NCI-H345 treated with DMSO at 0.1 percent for 48 hours (cell line): ENCODE data around the gene BBOX1.

ENCODE experiments used
- DNase-seq: peaks from one replicate; lab custom pipeline; 2025; ENCODE audit not compliant: unreplicated experiment; lab: John Stamatoyannopoulos, UW

The BBOX1 gene

GRCh38 chr11:27025312-27025955 lies 15.2 kb upstream of the BBOX1 start:
- no peak for DNase-seq

- DNase-seq, result no peak
These were observed 14.5 kb upstream of the BBOX1 start for GRCh38 chr11:27025957-27026733.

- no peak for DNase-seq
These were observed 12.1 kb upstream of the BBOX1 start for GRCh38 chr11:27028561-27028965.

GRCh38 chr11:27029966-27030365 lies 10.6 kb upstream of the BBOX1 start:
- no peak for DNase-seq

- no peak for DNase-seq
These were observed 8.9 kb upstream of the BBOX1 start for GRCh38 chr11:27031754-27032153.

- DNase-seq, result no peak
These were observed 742 bp upstream of the BBOX1 start for GRCh38 chr11:27039873-27040272.

- DNase-seq, result no peak
These were observed 705 bp downstream of the BBOX1 start for GRCh38 chr11:27041141-27041899.

- no peak for DNase-seq
These were observed 6.3 kb downstream of the BBOX1 start for GRCh38 chr11:27046956-27047355.

- DNase-seq, result no peak
These were observed 12.1 kb downstream of the BBOX1 start for GRCh38 chr11:27052668-27053067.

- DNase-seq, result no peak
These were observed 14.6 kb downstream of the BBOX1 start for GRCh38 chr11:27055065-27055682.

GRCh38 chr11:27057091-27057780 lies 16.6 kb downstream of the BBOX1 start:
- DNase-seq, result no peak

- DNase-seq, result no peak
These were observed 17.8 kb downstream of the BBOX1 start for GRCh38 chr11:27058456-27058855.

GRCh38 chr11:27059431-27059830 lies 18.8 kb downstream of the BBOX1 start:
- DNase-seq, result no peak

GRCh38 chr11:27060816-27061460 lies 20.3 kb downstream of the BBOX1 start:
- DNase-seq, result no peak

- DNase-seq, result no peak
These were observed 20.8 kb downstream of the BBOX1 start for GRCh38 chr11:27061461-27061821.

GRCh38 chr11:27064086-27064485 lies 23.5 kb downstream of the BBOX1 start:
- no peak for DNase-seq

GRCh38 chr11:27075192-27075591 lies 34.6 kb downstream of the BBOX1 start:
- no peak for DNase-seq

- no peak for DNase-seq
These were observed 35.0 kb downstream of the BBOX1 start for GRCh38 chr11:27075655-27076054.

- peak; percentile 65 for DNase-seq
These were observed 35.5 kb downstream of the BBOX1 start for GRCh38 chr11:27076121-27076589.

- DNase-seq, result no peak
These were observed 40.4 kb downstream of the BBOX1 start for GRCh38 chr11:27081056-27081455.
